Peyer's patch (tissue), 4 donors: Measurements from ENCODE around the gene GGTA1. TPM values are rescaled to one million over a fixed set of nuclear protein-coding genes. Genes with fewer than 3 reads are reported as not detected.

ENCODE experiments used
- DNase-seq, 3 donors: peaks; one replicate each; pipeline ENCODE4 v3.0.0-alpha.2; 2017 to 2019
- H3K27ac ChIP-seq, 4 donors: fragments of 200-600 bp; sonication (generic); one replicate each; pipeline ENCODE4 v1.5.1; 2016 to 2019
- H3K27me3 ChIP-seq, 2 donors: fragments of 200-600 bp; sonication (generic); one replicate each; pipeline ENCODE4 v1.5.1; 2019
- H3K36me3 ChIP-seq, 3 donors: fragments of 200-600 bp; sonication (generic); one replicate each; pipeline ENCODE4 v1.5.1; 2016 to 2019
- H3K4me1 ChIP-seq, 4 donors: fragments of 200-600 bp; sonication (generic); one replicate each; pipeline ENCODE4 v1.5.1; 2016 to 2019
- H3K4me3 ChIP-seq, 4 donors: fragments of 200-600 bp; sonication (generic); 1 replicate in 3 of 4; 2 replicates in 1 of 4; pipeline ENCODE4 v1.5.1; 2016 to 2019; ENCODE audit warnings: mild to moderate bottlenecking in 1 of 4
- H3K9me3 ChIP-seq, 4 donors: fragments of 200-600 bp; sonication (generic); one replicate each; pipeline ENCODE4 v1.5.1; 2016 to 2019; ENCODE audit warnings: mild to moderate bottlenecking in 1 of 4
- POLR2A ChIP-seq, 2 donors: fragments of 450-650 bp; IDR thresholded peaks; one replicate each; pipeline ENCODE4 v1.5.1; 2017; ENCODE audit warnings: antibody characterized with exemption in 2 of 2, mild to moderate bottlenecking in 2 of 2, moderate library complexity in 2 of 2
- total RNA-seq, 4 donors: library from RNA; depleted of rRNA; stranded (reverse); fragments of >200 nt; gene quantifications; one replicate each; pipeline ENCODE4 v1.1.0, GENCODE V29; 2016
- TF ChIP-seq, protein P1 (sequence below), 6 experiments: fragments of 450-650 bp in 4 of 6; fragments of 200-600 bp in 2 of 6; sonication (generic) in 1 of 6; IDR thresholded peaks; one replicate each; pipeline ENCODE4 v1.5.1; 2017 to 2019; ENCODE audit warnings: antibody characterized with exemption in 6 of 6, mild to moderate bottlenecking in 3 of 6, moderate library complexity in 1 of 6

GGTA1 gene
- 10 to 100 TPM in 1 of 4 donors, 1 to 10 TPM in 2, under 1 TPM in 1; 0.88 to 12.4 (median 2.6) TPM for total RNA-seq

DNA sequence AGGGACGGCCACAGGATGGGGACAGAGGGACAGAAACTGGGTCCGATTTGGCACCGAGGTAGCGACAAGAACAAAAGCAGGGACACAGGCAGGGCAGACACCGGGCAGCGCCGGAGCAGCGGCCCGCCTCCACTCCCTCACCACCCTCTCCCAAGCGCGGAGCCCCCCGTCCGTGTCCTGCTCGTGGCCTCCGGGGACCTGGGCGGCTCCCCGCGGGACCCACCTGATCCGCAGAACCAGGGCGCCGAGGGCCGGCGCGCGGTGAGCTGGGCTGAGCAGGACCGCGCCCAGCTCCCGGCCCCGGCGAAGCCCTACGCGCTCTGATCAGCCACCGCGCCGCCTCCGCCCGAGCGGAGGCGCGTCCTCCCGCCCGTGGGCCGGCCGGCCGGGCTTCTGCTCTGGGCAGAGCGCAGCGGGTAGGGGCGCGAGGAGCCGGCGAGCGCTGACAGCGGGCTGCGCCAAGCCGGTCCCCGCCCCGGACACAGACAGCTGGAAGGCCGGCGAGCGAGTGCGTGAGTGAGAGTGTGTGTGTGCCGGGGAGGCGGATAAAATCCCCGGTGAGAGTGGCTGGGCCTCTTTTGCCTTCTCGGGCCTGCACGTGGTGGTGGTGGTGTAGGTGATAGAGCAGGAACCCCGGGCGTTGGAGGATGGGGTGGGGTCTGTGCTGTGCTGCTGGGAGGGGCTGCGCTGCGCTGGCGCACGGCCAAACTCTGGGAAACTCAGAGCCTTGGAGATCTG is at the start of gene GGTA1:
TSS of gene GGTA1 (minus strand) at position 418 of the 738 bp plus-strand sequence. CDS start 31,922 bp downstream, outside the sequence.
- Histone ChIP-seq H3K27ac (peak within 1 kb of the TSS; percentile 25 to 69 (median 58)), H3K27me3 (no peaks in the 10 kb centered on the region), H3K36me3 (no peaks in the 10 kb centered on the region), H3K4me1 (peaks cover 0 to 25% (median 11%) of the 10 kb centered on the region in 4 donors), H3K4me3 (peak within 1 kb of the TSS; percentile 24 to 57 (median 52)), H3K9me3 (no peaks in the 10 kb centered on the region)
- DNase-seq: peak in 2 of 3 donors; percentile 50 to 67
- no peak for TF ChIP-seq POLR2A (IDR thresholded peaks at IDR 0.05)
- TF ChIP-seq, protein P1, sequence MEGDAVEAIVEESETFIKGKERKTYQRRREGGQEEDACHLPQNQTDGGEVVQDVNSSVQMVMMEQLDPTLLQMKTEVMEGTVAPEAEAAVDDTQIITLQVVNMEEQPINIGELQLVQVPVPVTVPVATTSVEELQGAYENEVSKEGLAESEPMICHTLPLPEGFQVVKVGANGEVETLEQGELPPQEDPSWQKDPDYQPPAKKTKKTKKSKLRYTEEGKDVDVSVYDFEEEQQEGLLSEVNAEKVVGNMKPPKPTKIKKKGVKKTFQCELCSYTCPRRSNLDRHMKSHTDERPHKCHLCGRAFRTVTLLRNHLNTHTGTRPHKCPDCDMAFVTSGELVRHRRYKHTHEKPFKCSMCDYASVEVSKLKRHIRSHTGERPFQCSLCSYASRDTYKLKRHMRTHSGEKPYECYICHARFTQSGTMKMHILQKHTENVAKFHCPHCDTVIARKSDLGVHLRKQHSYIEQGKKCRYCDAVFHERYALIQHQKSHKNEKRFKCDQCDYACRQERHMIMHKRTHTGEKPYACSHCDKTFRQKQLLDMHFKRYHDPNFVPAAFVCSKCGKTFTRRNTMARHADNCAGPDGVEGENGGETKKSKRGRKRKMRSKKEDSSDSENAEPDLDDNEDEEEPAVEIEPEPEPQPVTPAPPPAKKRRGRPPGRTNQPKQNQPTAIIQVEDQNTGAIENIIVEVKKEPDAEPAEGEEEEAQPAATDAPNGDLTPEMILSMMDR (IDR thresholded peaks at IDR 0.05): no peak

DNA sequence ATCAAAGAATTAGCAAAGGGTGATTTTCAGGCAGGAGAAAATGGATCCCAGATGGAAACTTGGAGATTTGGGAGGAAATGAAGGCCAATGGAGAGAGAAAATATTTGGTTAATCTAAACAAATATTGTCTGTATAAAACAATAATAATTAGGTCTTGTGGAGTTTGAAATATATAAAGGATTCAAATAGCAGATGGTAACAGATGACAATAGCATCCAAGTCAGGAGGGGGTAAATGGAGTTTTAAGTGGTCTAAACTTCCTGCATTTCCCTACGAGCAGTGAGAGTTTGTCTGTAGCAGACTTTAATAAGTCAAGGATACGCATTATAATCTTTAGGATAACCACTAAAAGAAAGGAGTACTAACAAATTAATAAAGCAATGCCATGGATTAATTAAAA is 49.0 kb upstream of the GGTA1 start:
- no peak for DNase-seq
- H3K4me3 ChIP-seq: no peak overlapping the region
- H3K9me3 ChIP-seq: no peaks in the 10 kb centered on the region
- no peak for TF ChIP-seq POLR2A (IDR thresholded peaks at IDR 0.05)
- TF ChIP-seq, protein P1 (IDR thresholded peaks at IDR 0.05): no peak
- H3K4me1 ChIP-seq: peaks cover 0 to 21% (median 3%) of the 10 kb centered on the region in 4 donors
- no peaks in the 10 kb centered on the region for H3K27me3 ChIP-seq
- H3K27ac ChIP-seq: no peak overlapping the region
- H3K36me3 ChIP-seq: no peaks in the 10 kb centered on the region

DNA sequence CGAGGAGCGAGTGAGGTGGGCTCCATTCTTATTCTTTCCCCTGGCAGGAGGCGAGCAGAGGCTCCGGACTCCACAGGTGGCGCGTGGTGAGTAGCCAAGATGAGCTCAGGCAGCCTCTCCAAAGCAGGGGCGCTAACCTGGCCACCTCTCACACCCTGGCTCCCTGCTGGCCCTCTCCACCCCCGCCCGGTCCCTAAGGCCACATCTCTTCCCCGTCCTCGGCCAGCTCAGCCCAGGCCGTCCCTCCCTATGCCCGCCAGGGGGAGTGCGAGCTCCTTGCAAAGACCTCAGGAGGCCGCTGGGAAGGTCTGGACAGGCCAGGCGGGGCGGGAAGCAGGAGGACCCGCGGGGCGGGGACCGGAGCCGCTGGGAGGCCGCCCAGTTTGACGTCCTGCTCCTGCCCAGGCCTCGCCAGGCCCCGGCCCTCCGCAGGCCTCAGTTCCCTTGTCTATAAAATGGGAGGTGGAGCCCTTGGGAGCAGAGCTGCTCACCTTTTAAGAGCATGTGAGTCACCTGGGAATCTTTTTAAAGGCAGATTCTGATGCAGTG is 46.3 kb upstream of the GGTA1 start:
- H3K4me3 ChIP-seq: peak overlapping the region in 1 of 4 donors; percentile 29
- no peak overlapping the region for H3K27ac ChIP-seq
- TF ChIP-seq, protein P1 (IDR thresholded peaks at IDR 0.05): peak; percentile 56 to 92 (median 86)
- peak in 1 of 2 donors; percentile 19 for TF ChIP-seq POLR2A (IDR thresholded peaks at IDR 0.05)

DNA sequence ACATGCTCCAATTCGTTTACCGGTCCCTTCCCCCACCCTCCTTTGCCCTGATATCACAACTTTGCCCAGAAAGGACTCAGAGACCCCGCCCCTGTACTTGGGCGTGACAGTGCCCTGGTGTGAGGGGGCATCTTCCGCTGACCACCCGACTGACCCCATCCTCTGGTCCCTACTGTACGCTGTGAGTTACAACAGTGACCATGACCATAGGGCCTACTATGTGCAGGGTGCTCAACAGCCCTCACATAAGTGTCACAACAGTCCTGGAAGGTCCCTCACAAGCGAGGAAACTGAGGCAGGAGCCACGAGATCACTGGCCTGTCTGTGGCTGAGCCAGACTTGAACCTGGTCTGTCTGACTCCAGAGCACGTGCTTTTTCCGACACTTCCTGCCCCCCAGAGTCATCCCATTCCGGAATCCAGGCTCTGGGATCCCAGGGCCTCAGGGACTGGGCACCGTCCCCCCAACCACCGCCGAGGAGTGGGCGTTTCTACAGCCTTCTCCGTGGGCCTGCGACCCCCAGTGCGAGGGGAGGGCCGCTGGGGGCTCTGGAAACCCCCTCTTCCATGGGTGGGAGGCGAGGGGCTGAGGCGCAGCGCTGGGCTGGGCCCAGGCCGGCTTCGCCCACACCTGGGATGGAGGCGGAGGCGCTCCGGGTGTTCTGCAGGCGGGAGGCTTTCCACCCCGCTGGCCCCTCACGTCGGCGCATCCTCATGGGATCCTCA is 45.7 kb upstream of the GGTA1 start:
- H3K9me3 ChIP-seq: no peaks in the 10 kb centered on the region
- TF ChIP-seq, protein P1 (IDR thresholded peaks at IDR 0.05): no peak
- TF ChIP-seq POLR2A (IDR thresholded peaks at IDR 0.05): no peak
- H3K27ac ChIP-seq: no peak overlapping the region
- no peak for DNase-seq
- peaks cover 0 to 14% (median 1%) of the 10 kb centered on the region in 4 donors for H3K4me1 ChIP-seq
- H3K4me3 ChIP-seq: no peak overlapping the region
- H3K27me3 ChIP-seq: no peaks in the 10 kb centered on the region
- no peaks in the 10 kb centered on the region for H3K36me3 ChIP-seq

More for the DNA sequence above, 46.3 kb upstream of the GGTA1 start:
- no peaks in the 10 kb centered on the region for H3K27me3 ChIP-seq
- H3K4me1 ChIP-seq: peaks cover 0 to 21% (median 3%) of the 10 kb centered on the region in 4 donors
- DNase-seq: peak; percentile 69 to 94 (median 92)
- no peaks in the 10 kb centered on the region for H3K9me3 ChIP-seq
- H3K36me3 ChIP-seq: no peaks in the 10 kb centered on the region

DNA sequence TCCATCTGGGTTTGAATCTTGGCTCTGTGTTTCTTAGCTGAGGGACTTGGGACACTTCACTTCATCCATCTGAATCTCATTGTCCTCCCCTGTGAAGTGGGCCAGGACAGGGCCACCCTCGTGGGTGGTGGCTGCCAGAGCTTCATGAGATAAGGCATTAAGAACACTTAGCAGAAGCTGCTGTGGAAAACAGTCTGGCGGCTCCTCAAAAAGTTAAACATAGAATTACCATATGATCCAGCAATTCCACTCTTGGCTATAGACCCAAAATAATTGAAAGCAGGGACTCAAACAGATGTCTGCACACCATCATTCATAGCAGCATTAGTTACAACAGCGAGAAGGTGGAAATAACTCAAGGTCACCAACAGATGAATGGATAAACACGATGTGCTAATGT is 42.4 kb upstream of the GGTA1 start:
- H3K27me3 ChIP-seq: no peaks in the 10 kb centered on the region
- no peak overlapping the region for H3K4me3 ChIP-seq
- H3K36me3 ChIP-seq: no peaks in the 10 kb centered on the region
- DNase-seq: no peak
- no peaks in the 10 kb centered on the region for H3K9me3 ChIP-seq
- H3K4me1 ChIP-seq: peaks cover 0 to 11% (median 0%) of the 10 kb centered on the region in 4 donors
- no peak overlapping the region for H3K27ac ChIP-seq
- TF ChIP-seq POLR2A (IDR thresholded peaks at IDR 0.05): no peak
- TF ChIP-seq, protein P1 (IDR thresholded peaks at IDR 0.05): no peak
